Panc1 (cell line): ENCODE data around the gene SLAMF1. TPM values are rescaled to one million over a fixed set of nuclear protein-coding genes. Genes with fewer than 3 reads are reported as not detected.

Experiments used
- ATAC-seq: fragments of 200-7000 bp; cut with Tn5 transposase; 2 replicates; pipeline ENCODE4 v1.9.1; 2020; ENCODE audit warnings: mild to moderate bottlenecking, moderate library complexity
- BruUV-seq: library from RNA; stranded (reverse); fragments of 400-500 nt; replicated peaks from 2 replicates; lab custom pipeline; 2021; lab: Mats Ljungman, UMichigan
- CTCF ChIA-PET: fragments of 300-600 bp; sonication (Branson Sonifier 250); formaldehyde crosslinking; loops from one replicate; lab custom pipeline; 2022; ENCODE audit warnings: antibody characterized with exemption; lab: Charles Lee
- POLR2A ChIA-PET: fragments of 300-600 bp; sonication (Branson Sonifier 250); formaldehyde crosslinking; loops from one replicate; lab custom pipeline; 2022; ENCODE audit warnings: antibody characterized with exemption; lab: Charles Lee
- DNase-seq: peaks from one replicate; pipeline ENCODE4 v3.0.0-alpha.2; 2010; ENCODE audit warnings: low read depth, low spot score
- H3K27ac ChIP-seq: 2 replicates; pipeline ENCODE4 v1.5.1; 2011; ENCODE audit warnings: mild to moderate bottlenecking, low read length, inconsistent platforms
- H3K27me3 ChIP-seq: fragments of 200-500 bp; sonication (Bioruptor generic); 2 replicates; pipeline ENCODE4 v1.6.0; 2014; ENCODE audit warnings: low read length, inconsistent platforms; ENCODE audit not compliant: control insufficient read depth, insufficient read depth
- H3K36me3 ChIP-seq: fragments of 200-500 bp; sonication (Bioruptor generic); 2 replicates; pipeline ENCODE4 v1.5.1; 2014; ENCODE audit warnings: inconsistent platforms, mild to moderate bottlenecking, low read length, moderate library complexity; ENCODE audit not compliant: control insufficient read depth, insufficient read depth
- H3K4me1 ChIP-seq: 2 replicates; pipeline ENCODE4 v1.5.1; 2011; ENCODE audit warnings: inconsistent platforms, mild to moderate bottlenecking, low read length, moderate library complexity; ENCODE audit not compliant: control insufficient read depth, insufficient read depth
- H3K4me3 ChIP-seq, 2 experiments: 2 replicates each; pipeline ENCODE4 v1.5.1; 2011 to 2012; ENCODE audit warnings: low read depth in 2 of 2, low read length in 2 of 2, mild to moderate bottlenecking in 2 of 2, inconsistent platforms in 1 of 2, moderate library complexity in 1 of 2
- H3K9me3 ChIP-seq: fragments of 200-500 bp; sonication (Bioruptor generic); 2 replicates; pipeline ENCODE4 v1.5.1; 2014; ENCODE audit warnings: low read depth, mild to moderate bottlenecking, inconsistent platforms, low read length, moderate library complexity; ENCODE audit not compliant: control insufficient read depth, insufficient read depth
- POLR2AphosphoS5 ChIP-seq: IDR thresholded peaks from 2 replicates; pipeline ENCODE4 v1.6.1; 2012; ENCODE audit warnings: mild to moderate bottlenecking, low read depth, low read length, moderate library complexity
- REST ChIP-seq, 2 experiments: IDR thresholded peaks; 2 replicates each; pipeline ENCODE4 v1.6.1; 2011 to 2012; ENCODE audit warnings: low read depth in 2 of 2, control low read depth in 1 of 2, low read length in 1 of 2, mild to moderate bottlenecking in 1 of 2, moderate library complexity in 1 of 2; ENCODE audit not compliant: insufficient read depth in 1 of 2
- SIN3A ChIP-seq: IDR thresholded peaks from 2 replicates; pipeline ENCODE4 v1.6.1; 2012; ENCODE audit warnings: low read depth, mild to moderate bottlenecking, low read length, moderate library complexity, borderline replicate concordance; ENCODE audit not compliant: insufficient read depth
- TCF7L2 ChIP-seq: IDR thresholded peaks from 2 replicates; pipeline ENCODE4 v1.6.1; 2011; ENCODE audit warnings: mild to moderate bottlenecking, low read depth, low read length, inconsistent platforms
- in situ Hi-C: cut with HindIII; loops from 2 replicates; pipeline ENCODE4 v1.10.0; 2016; ENCODE audit warnings: low sequenced_read_pairs, low pct_unique_long_range_greater_than_20kb
- intact Hi-C: fragments of 100-400 bp; cut with micrococcal nuclease; formaldehyde crosslinking; loops from one replicate; pipeline ENCODE4 v1.10.0; 2022; ENCODE audit not compliant: unreplicated experiment
- total RNA-seq: library from RNA; stranded (reverse); gene quantifications from one replicate; pipeline ENCODE4 v1.2.1, GENCODE V29; 2021; ENCODE audit not compliant: unreplicated experiment
- TF ChIP-seq, protein P1 (sequence below): fragments of 450-650 bp; IDR thresholded peaks from 2 replicates; pipeline ENCODE4 v1.5.1; 2017; ENCODE audit warnings: mild to moderate bottlenecking

Gene SLAMF1
- total RNA-seq, 1 experiment from 2014 or later, result not detected

- in situ Hi-C loops, result no loop called here
- no peaks in the 10 kb centered on the region for H3K4me1 ChIP-seq
- no peak for TF ChIP-seq TCF7L2
- TF ChIP-seq, protein P1, sequence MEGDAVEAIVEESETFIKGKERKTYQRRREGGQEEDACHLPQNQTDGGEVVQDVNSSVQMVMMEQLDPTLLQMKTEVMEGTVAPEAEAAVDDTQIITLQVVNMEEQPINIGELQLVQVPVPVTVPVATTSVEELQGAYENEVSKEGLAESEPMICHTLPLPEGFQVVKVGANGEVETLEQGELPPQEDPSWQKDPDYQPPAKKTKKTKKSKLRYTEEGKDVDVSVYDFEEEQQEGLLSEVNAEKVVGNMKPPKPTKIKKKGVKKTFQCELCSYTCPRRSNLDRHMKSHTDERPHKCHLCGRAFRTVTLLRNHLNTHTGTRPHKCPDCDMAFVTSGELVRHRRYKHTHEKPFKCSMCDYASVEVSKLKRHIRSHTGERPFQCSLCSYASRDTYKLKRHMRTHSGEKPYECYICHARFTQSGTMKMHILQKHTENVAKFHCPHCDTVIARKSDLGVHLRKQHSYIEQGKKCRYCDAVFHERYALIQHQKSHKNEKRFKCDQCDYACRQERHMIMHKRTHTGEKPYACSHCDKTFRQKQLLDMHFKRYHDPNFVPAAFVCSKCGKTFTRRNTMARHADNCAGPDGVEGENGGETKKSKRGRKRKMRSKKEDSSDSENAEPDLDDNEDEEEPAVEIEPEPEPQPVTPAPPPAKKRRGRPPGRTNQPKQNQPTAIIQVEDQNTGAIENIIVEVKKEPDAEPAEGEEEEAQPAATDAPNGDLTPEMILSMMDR, result no peak
- TF ChIP-seq REST (IDR thresholded peaks at IDR 0.05; ENCODE audit: insufficient read depth in 1 of 2, low read depth in 2 of 2, low read length in 1 of 2), result no peak
- no peak for TF ChIP-seq POLR2AphosphoS5
- no peak overlapping the region for H3K4me3 ChIP-seq
- no peaks in the 10 kb centered on the region for H3K36me3 ChIP-seq
- intact Hi-C loops, result no loop called here
- DNase-seq, result no peak
- ATAC-seq, result no peak
- ChIA-PET CTCF (no interaction called here), POLR2A (no interaction called here)
- no peak overlapping the region for H3K27ac ChIP-seq
- BruUV-seq, result no TSS peak
- peaks cover 9% of the 10 kb centered on the region for H3K27me3 ChIP-seq
- H3K9me3 ChIP-seq, result no peaks in the 10 kb centered on the region
Observed at GRCh38 chr1:160642281-160642644, 4.6 kb downstream of the SLAMF1 start.

DNA sequence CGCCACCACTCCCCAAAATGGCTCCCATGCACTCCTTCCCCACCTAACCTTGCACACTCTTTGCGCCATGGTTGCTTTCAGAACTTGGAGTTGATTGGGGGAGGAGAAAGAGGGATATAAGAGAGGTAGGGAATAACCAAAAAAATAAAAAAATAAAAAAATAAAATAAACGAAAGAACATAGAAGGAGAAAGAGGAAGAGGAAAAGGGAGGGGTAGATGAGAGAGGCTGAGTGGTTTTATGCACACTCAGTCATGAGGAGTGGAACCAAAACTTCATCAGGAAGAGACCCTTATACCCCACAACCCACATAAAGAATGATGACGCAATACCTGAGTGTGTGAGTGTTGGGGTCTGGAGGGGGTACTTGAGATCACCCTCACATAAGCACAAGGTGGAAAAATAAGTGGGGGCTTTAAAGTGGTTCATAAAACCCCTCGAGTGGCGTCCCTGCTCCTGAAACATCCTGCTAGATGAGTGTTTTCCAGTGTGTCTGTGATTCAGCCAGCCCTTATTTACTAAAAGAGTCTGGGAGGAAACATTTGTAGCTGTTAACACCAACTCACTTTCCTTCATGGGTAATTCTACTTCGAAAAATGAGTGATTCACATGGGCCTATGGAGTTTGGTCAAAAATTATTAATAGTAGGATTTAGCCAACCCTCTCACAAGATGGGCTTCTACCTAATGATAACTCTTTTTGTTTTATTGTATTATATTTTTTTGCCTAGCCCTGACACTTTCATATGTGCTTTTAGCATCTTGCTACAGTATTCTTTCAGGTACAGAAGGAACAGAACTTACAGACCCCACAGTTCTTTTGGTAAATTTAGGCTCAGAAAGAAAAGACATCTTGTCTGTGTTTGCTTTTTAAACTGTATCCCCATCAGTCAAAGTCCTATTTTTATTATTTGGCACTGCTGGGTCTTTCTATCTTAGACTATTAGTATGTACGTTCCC is 5.2 kb downstream of the SLAMF1 start:
- Histone ChIP-seq H3K27me3 (peaks cover 9% of the 10 kb centered on the region), H3K4me3 (no peak overlapping the region), H3K9me3 (no peaks in the 10 kb centered on the region), H3K36me3 (no peaks in the 10 kb centered on the region), H3K4me1 (no peaks in the 10 kb centered on the region), H3K27ac (no peak overlapping the region)
- POLR2A ChIA-PET, result no interaction called here
- intact Hi-C loops (no loop called here), in situ Hi-C loops (no loop called here)
- ATAC-seq (no peak), DNase-seq (no peak)
- CTCF ChIA-PET, result no interaction called here
- BruUV-seq, result no TSS peak
- no peak for TF ChIP-seq POLR2AphosphoS5
- TF ChIP-seq SIN3A, result no peak
- TF ChIP-seq TCF7L2, result no peak
- TF ChIP-seq, protein P1, result no peak
- no peak for TF ChIP-seq REST (IDR thresholded peaks at IDR 0.05; ENCODE audit: insufficient read depth in 1 of 2, low read depth in 2 of 2, low read length in 1 of 2)
